A549 treated with CORT108297 at 1 μM for 4 hours (cell line): ENCODE results near the gene SEZ6. TPM values are rescaled to one million over a fixed set of nuclear protein-coding genes. Genes with fewer than 3 reads are reported as not detected.

Experiments
- total RNA-seq: library from RNA; stranded (reverse); fragments of 200-300 nt; extraction: Qiagen RNA extraction; gene quantifications from 5 replicates; pipeline ENCODE4 v1.2.3, GENCODE V29; 2022

SEZ6 gene, protein sequence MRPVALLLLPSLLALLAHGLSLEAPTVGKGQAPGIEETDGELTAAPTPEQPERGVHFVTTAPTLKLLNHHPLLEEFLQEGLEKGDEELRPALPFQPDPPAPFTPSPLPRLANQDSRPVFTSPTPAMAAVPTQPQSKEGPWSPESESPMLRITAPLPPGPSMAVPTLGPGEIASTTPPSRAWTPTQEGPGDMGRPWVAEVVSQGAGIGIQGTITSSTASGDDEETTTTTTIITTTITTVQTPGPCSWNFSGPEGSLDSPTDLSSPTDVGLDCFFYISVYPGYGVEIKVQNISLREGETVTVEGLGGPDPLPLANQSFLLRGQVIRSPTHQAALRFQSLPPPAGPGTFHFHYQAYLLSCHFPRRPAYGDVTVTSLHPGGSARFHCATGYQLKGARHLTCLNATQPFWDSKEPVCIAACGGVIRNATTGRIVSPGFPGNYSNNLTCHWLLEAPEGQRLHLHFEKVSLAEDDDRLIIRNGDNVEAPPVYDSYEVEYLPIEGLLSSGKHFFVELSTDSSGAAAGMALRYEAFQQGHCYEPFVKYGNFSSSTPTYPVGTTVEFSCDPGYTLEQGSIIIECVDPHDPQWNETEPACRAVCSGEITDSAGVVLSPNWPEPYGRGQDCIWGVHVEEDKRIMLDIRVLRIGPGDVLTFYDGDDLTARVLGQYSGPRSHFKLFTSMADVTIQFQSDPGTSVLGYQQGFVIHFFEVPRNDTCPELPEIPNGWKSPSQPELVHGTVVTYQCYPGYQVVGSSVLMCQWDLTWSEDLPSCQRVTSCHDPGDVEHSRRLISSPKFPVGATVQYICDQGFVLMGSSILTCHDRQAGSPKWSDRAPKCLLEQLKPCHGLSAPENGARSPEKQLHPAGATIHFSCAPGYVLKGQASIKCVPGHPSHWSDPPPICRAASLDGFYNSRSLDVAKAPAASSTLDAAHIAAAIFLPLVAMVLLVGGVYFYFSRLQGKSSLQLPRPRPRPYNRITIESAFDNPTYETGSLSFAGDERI
- 0.03 to 0.13 TPM in 2 of 5 replicates, not detected in the others for total RNA-seq

DNA sequence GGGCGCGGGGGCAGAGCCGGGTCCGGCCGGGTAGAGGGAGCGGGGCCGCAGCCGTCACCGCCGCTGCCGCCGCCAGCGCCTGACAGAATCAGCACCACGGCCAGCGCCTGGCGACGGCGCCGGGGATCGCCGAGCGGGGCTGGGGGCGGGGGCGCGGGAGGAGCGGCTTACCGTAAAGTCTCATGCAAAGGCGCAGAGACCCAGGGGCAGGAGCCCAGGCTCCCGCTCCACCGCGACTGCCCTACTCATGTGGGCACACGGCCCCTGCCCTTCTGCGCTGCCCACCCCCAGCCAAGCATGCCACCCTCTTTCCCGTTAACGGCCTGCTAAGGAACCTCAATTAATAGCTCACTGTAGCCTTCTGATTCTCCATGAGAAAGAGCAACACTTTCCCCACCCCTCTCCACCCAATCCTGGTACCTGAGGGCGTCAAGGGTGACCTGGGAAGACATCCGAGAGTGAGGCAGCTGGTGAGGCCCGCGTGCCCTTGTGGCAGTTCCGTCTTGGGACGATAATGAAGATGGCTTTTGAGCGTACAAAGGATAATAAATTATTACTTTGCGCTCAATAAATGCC, at the start of gene SEZ6:
TSS of gene SEZ6 (minus strand) at position 98 of the 576 bp plus-strand sequence. CDS start 164 bp downstream, outside the sequence.

DNA sequence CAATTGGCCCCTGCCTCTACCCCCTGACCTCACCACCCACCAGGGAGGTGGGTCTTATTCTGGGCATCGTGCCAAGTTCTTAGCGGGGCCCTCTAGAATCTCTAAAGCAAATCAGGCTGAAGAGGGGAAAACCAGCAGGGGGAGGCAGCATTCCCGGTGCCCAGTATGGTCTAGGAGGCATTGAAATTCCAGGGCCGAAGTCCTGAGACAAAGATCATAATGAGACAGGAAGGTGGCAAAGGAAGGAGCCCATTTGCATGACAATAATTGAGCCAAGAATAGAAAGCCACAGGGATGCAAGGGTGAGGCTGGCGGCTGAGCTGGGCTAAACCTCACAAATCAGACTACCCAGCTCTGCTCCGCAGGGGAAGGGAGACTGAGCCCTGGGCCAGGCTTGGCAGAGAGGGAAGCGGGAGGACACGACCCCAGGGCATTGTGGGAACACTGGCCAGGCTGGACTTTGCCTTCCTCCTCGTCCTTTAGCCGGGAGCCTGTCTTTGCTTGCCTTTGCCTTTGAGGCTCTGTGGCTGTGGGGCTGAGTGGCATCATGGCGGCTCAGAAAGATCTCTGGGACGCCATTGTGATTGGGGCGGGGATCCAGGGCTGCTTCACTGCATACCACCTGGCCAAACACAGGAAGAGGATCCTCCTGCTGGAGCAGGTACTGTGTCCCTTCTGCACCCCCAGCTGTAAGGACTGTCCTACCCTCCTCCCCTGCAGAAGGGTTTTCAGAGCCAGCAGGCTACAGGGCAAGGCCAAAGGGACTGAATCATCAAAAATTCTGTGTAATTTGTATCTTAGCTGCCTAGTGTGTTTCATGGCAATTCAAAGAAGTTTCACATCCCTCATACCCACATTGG, 37.1 kb upstream of the SEZ6 start, which contains the start of gene PIPOX:
TSS of gene PIPOX (plus strand) at position 463 of the 860 bp plus-strand sequence. CDS start at position 548, 85 bp downstream.

DNA sequence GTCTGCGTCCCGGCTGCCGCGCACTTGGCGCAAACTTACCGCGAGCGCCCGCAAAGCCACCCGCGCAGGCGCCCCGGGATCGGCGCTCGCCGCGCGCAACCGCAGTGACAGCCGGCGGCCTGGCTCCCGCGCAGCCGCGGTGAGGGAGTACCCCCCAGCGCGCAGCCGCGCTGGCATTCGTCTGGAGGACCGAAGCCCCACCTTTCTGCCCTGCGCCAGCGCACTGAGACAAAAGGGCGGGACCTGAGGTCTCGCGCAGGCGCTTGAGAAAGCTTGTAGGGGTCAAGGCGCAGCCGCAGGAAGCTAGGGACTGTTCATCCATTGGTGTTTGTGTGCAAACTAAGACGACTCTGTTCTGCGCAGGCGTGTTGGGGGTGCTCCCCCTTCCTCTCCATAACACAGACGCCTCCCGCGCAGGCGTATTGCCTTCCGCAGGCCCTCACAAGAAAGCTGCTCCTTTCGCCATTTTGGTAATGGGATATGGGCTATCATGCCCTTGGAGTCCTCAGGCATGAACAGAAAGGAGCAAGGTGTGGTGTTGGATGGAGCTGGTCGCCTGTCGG, 54.3 kb downstream of the SEZ6 start, which contains the start of gene PHF12:
TSS of gene PHF12 (minus strand) at position 91 of the 563 bp plus-strand sequence. CDS start 558 bp downstream, outside the sequence.

Other genes with a start within 250 kb of the SEZ6 start
- gene FAM222B, start 163.2 kb downstream of the SEZ6 start, total RNA-seq, result 25.7 to 31.0 TPM (median 27.7 TPM) in 5 replicates
- gene ERAL1, start 151.0 kb downstream of the SEZ6 start, total RNA-seq, result 72.4 to 90.0 TPM (median 86.4 TPM) in 5 replicates
- 71.4 to 84.2 TPM (median 80.5 TPM) in 5 replicates for gene FLOT2, start 108.3 kb downstream of the SEZ6 start, total RNA-seq
- 4.9 to 7.2 TPM (median 6.4 TPM) in 5 replicates for gene DHRS13, start 103.0 kb downstream of the SEZ6 start, total RNA-seq
- 33.1 to 37.4 TPM (median 33.6 TPM) in 5 replicates for gene PHF12, start 54.5 kb downstream of the SEZ6 start, total RNA-seq
- gene PIPOX, start 37.1 kb upstream of the SEZ6 start, total RNA-seq, result 0.15 to 0.20 TPM (median 0.17 TPM) in 4 of 5 replicates, not detected in the other
- 24.2 to 33.5 TPM (median 30.4 TPM) in 5 replicates for gene MYO18A, start 174.4 kb upstream of the SEZ6 start, total RNA-seq
- gene CRYBA1, start 240.8 kb upstream of the SEZ6 start, total RNA-seq, result not detected in 5 replicates